ENCODE results near the gene ADCYAP1R1.

Gene ADCYAP1R1

DNA sequence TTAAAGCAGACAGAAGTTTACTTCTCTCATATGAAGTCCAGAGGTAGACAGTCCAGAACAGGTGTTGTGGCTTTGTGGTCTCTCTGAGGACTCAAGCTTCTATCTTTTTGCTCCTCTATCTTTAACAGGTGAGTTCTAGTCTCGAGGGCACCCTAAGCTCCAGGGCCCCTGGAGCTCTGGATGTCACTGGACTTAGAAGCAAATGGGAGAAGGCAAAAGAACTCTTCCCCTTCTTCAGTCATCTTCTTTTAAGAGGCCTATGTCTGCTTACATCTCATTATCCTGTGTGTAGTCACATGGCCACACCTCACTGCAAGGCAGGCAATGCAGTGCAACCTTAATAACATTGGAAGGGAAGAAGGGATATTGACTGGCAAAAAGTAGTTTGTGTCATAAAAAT is 61.6 kb downstream of the ADCYAP1R1 start:
- ATAC-seq (replicated peaks; ENCODE audit: extremely low read depth, poor library complexity, severe bottlenecking) (no peak), DNase-seq (ENCODE audit: low spot score in 2 of 2) (no peak)
- H3K27me3 Mint-ChIP-seq, result peaks cover 39% of the 10 kb centered on the region
- no peak overlapping the region for H3K4me3 Mint-ChIP-seq
- H3K9me3 Mint-ChIP-seq, result no peaks in the 10 kb centered on the region
- H3K27ac Mint-ChIP-seq (ENCODE audit: low read depth), result no peak overlapping the region
- H3K36me3 Mint-ChIP-seq (ENCODE audit: insufficient read depth), result no peaks in the 10 kb centered on the region
- H3K4me1 Mint-ChIP-seq, result no peaks in the 10 kb centered on the region

DNA sequence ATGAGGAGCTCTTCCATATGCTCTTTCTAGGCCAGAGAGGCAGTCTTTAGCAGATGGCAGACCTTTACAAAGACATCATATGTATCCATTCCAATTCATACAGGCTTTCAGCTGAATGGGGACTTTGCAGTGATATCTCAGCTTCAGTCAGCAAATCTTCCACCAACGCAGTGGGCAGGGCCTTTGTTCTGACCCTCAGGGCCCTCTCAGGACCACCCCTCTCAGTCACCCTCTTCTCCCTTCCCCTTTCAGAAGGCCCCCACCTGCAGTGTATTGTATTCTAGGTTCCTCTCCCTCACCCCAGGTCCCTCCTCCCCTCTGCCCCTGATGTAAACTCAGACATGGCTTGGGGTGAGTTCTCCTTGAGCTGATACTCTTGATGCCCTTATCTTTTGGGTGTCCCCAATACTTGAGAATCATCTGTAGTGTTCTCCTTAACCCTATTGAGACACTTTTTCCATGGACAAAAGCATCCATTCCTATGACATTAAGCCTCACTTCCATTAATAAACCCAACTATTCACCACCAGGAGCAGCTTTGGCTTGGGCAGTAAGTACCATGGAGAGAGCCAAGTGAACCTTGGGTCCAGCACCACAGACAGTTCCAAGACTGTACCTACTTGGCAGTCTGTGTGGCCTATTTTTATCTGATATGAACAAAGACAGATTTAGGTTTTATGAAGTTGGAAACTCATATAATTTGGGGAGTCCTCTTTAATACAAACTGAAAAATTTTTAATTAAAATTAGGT is 62.7 kb downstream of the ADCYAP1R1 start:
- H3K9me3 Mint-ChIP-seq, result no peaks in the 10 kb centered on the region
- no peaks in the 10 kb centered on the region for H3K36me3 Mint-ChIP-seq (ENCODE audit: insufficient read depth)
- H3K4me1 Mint-ChIP-seq, result no peaks in the 10 kb centered on the region
- no peak overlapping the region for H3K4me3 Mint-ChIP-seq
- peaks cover 49% of the 10 kb centered on the region for H3K27me3 Mint-ChIP-seq
- no peak overlapping the region for H3K27ac Mint-ChIP-seq (ENCODE audit: low read depth)
- DNase-seq (ENCODE audit: low spot score in 2 of 2) (no peak), ATAC-seq (replicated peaks; ENCODE audit: extremely low read depth, poor library complexity, severe bottlenecking) (no peak)

DNA sequence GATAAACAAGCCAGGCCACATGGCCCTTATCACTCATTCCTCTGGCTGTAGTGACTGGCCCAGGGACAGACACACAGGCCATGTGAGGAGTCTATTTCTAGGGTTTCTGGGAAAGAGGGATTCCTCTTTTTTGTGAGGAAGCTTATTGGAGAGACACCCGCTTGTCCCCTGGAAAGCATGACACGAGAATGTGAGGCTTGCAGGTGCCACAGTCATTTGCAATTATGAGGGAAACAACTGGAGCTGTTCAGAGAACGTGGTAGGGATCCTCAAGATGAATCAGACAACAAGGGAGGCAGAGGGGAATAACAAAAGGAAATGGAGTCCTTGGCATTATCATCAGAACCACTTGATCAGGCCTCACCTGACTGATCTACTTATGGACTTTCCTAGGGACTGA is 64.5 kb downstream of the ADCYAP1R1 start:
- Mint-ChIP-seq H3K4me3 (no peak overlapping the region), H3K4me1 (no peaks in the 10 kb centered on the region), H3K27me3 (peaks cover 64% of the 10 kb centered on the region), H3K9me3 (no peaks in the 10 kb centered on the region), H3K36me3 (ENCODE audit: insufficient read depth) (no peaks in the 10 kb centered on the region), H3K27ac (ENCODE audit: low read depth) (no peak overlapping the region)
- DNase-seq (ENCODE audit: low spot score in 2 of 2) (no peak), ATAC-seq (replicated peaks; ENCODE audit: extremely low read depth, poor library complexity, severe bottlenecking) (no peak)

DNA sequence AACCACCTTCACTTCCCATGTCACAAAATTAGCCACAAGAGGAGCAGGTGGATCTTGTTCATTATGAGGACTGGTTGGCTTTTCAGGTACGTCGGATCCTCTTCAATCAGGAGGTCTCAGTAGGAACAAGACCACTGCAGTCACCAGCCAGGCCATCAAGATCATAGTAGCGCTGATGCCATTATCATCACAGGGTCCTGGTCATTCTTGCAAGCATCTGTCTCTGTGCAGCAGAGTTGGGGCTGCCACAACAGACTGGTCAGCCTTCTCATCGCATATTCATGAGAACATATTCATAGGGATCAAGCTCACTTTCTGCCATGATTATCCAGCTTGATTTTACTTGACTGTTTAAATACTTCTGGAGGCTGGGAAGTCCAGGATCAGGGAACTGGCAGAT is 67.1 kb downstream of the ADCYAP1R1 start:
- no peak for ATAC-seq (replicated peaks; ENCODE audit: extremely low read depth, poor library complexity, severe bottlenecking)
- Mint-ChIP-seq H3K4me1 (no peaks in the 10 kb centered on the region), H3K27me3 (peaks cover 58% of the 10 kb centered on the region), H3K4me3 (no peak overlapping the region), H3K27ac (ENCODE audit: low read depth) (no peak overlapping the region), H3K9me3 (no peaks in the 10 kb centered on the region), H3K36me3 (ENCODE audit: insufficient read depth) (no peaks in the 10 kb centered on the region)
- no peak for DNase-seq (ENCODE audit: low spot score in 2 of 2)

DNA sequence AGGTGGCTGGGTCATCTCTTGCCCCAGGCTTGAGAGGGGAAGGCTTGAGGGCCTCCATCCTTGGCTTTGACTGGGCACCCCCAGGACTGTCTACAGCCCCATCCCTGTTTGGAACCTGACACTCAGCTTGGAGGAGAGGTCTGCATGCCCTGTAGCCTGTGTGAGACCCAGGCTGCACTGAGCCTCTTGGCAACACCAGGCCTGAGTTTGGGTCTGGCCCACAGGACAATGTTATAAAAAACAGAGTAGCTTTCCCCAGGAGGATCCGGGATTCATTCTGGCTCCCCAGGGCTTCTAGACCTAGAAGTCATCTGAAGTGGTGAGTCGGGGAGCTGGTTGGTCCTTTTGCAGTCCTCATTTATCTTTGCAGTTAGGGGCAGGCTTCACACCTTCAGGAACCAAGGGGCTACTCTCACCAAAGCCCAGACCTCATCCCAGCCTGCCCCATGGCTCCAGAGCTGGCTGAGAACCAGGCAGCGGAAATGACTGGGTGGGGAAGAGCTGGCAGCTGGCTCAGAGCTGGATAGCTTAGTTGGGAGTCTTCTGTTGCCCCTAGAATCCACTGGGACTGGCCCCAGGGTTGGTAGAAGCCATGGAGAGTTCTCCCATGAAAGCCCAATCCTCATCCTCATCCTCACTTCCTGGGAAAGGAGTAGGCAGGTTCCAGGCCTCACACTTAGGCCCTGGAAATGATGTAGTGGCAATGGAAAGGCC is 68.8 kb downstream of the ADCYAP1R1 start:
- Mint-ChIP-seq H3K27ac (ENCODE audit: low read depth) (no peak overlapping the region), H3K4me1 (no peaks in the 10 kb centered on the region), H3K36me3 (ENCODE audit: insufficient read depth) (no peaks in the 10 kb centered on the region), H3K9me3 (no peaks in the 10 kb centered on the region), H3K4me3 (no peak overlapping the region), H3K27me3 (peaks cover 69% of the 10 kb centered on the region)
- DNase-seq (ENCODE audit: low spot score in 2 of 2) (no peak), ATAC-seq (replicated peaks; ENCODE audit: extremely low read depth, poor library complexity, severe bottlenecking) (no peak)

DNA sequence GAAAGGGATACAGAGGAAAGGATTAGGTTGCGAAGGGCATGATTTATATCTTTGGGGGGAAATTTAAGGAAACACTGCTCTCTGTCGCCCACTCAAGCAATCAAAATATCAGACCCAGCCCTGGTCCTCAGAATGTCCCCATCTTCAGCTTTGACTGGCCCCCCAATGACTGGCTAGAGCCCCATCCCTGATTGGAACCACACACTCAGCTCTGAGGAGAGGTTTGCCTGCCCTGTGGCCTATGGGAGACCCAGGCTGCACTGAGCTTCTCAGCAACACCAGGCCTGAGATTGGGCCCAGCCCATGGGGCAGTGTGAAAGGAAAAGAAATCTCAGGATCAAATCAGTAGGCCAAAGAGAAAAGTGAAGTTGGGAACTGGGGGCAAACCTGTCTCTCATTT is 69.5 kb downstream of the ADCYAP1R1 start:
- no peaks in the 10 kb centered on the region for H3K4me1 Mint-ChIP-seq
- no peak overlapping the region for H3K4me3 Mint-ChIP-seq
- no peak for DNase-seq (ENCODE audit: low spot score in 2 of 2)
- peaks cover 69% of the 10 kb centered on the region for H3K27me3 Mint-ChIP-seq
- no peaks in the 10 kb centered on the region for H3K9me3 Mint-ChIP-seq
- H3K36me3 Mint-ChIP-seq (ENCODE audit: insufficient read depth), result no peaks in the 10 kb centered on the region
- no peak for ATAC-seq (replicated peaks; ENCODE audit: extremely low read depth, poor library complexity, severe bottlenecking)
- no peak overlapping the region for H3K27ac Mint-ChIP-seq (ENCODE audit: low read depth)

DNA sequence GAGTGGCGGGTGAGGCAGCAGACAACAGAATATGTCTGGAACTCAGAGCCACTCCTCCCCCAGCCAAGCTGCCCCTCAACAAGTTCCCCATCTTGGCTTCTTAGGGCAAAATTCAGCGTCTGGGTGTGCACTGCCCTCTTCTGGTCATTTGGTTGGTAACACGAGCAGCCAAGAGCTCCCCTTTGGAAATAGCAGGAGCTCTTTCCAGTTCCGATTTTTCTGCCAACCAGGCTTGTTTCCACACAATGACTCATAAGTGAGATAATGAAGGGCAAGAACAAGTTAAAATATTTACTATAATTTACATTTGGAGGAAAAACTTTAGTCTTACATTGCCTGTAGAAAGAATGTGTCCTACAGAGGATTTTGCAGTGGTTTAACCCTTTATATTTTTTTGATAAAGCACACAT is 70.5 kb downstream of the ADCYAP1R1 start:
- Mint-ChIP-seq H3K4me3 (no peak overlapping the region), H3K27ac (ENCODE audit: low read depth) (no peak overlapping the region), H3K27me3 (peaks cover 64% of the 10 kb centered on the region), H3K4me1 (no peaks in the 10 kb centered on the region), H3K9me3 (no peaks in the 10 kb centered on the region), H3K36me3 (ENCODE audit: insufficient read depth) (no peaks in the 10 kb centered on the region)
- DNase-seq (ENCODE audit: low spot score in 2 of 2), result no peak
- no peak for ATAC-seq (replicated peaks; ENCODE audit: extremely low read depth, poor library complexity, severe bottlenecking)

DNA sequence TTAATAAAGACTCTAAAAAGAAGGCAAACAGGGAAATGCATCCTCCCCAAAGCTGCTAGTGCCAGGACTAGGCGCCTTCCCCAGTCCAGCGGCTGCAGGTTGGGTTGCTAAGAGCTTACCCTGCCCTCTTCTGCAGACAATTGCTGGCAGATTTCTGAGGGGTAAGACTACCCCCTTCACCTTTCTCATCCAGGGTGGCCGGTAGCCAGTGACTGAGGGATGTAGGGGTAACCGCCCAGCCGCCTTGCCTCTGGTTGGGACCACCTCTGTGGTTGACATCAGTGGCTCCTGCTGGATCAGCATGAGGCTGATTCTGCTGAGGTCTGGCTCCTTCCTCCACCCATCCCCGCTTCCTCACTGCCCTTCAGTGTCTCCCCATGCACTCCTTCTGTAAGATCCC is 71.2 kb downstream of the ADCYAP1R1 start:
- H3K4me1 Mint-ChIP-seq, result no peaks in the 10 kb centered on the region
- peaks cover 62% of the 10 kb centered on the region for H3K27me3 Mint-ChIP-seq
- DNase-seq (ENCODE audit: low spot score in 2 of 2) (no peak), ATAC-seq (replicated peaks; ENCODE audit: extremely low read depth, poor library complexity, severe bottlenecking) (no peak)
- no peaks in the 10 kb centered on the region for H3K36me3 Mint-ChIP-seq (ENCODE audit: insufficient read depth)
- H3K27ac Mint-ChIP-seq (ENCODE audit: low read depth), result no peak overlapping the region
- H3K9me3 Mint-ChIP-seq, result no peaks in the 10 kb centered on the region
- H3K4me3 Mint-ChIP-seq, result no peak overlapping the region

DNA sequence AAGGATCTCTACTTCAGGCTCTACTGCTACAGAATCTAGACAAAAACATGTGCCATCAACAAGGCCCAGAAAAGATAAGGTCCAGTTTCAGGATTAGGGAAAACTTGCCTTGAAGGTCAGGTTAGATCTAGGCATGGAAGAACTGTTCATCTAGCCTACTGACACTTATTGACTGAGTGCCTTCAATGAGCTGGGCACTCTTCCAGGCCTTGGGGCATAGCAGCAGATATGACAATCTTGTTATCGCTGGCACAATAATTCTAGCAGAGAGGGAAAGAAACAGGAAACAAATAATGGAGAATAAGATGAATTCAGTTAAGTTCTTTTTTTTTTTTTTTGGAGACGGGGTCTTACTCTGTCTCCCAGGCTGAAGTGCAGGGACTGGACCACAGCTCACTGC is 71.6 kb downstream of the ADCYAP1R1 start:
- H3K4me3 Mint-ChIP-seq, result no peak overlapping the region
- no peaks in the 10 kb centered on the region for H3K36me3 Mint-ChIP-seq (ENCODE audit: insufficient read depth)
- no peaks in the 10 kb centered on the region for H3K9me3 Mint-ChIP-seq
- DNase-seq (ENCODE audit: low spot score in 2 of 2), result no peak
- ATAC-seq (replicated peaks; ENCODE audit: extremely low read depth, poor library complexity, severe bottlenecking), result no peak
- H3K27ac Mint-ChIP-seq (ENCODE audit: low read depth), result no peak overlapping the region
- no peaks in the 10 kb centered on the region for H3K4me1 Mint-ChIP-seq
- peaks cover 62% of the 10 kb centered on the region for H3K27me3 Mint-ChIP-seq

DNA sequence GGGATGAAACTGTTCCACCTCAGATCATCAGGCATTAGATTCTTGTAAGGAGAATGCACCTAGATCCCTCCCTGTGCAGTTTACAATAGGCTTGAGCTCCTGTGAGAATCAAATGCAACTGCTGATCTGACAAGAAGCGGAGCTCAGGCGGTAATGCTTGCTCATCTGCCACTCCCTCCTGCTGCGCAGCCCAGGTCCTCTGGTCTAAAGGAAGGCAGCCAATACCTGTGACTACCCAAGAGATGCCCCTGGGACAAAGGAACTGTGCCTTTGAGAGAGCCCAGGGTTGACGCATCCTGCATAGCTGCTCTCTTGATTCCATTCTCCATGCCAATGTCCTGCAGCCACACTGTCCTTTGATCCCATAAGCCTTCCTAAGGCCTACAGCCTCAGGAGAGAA is 73.1 kb downstream of the ADCYAP1R1 start:
- ATAC-seq (replicated peaks; ENCODE audit: extremely low read depth, poor library complexity, severe bottlenecking) (no peak), DNase-seq (ENCODE audit: low spot score in 2 of 2) (no peak)
- Mint-ChIP-seq H3K36me3 (ENCODE audit: insufficient read depth) (no peaks in the 10 kb centered on the region), H3K9me3 (no peaks in the 10 kb centered on the region), H3K27me3 (peaks cover 61% of the 10 kb centered on the region), H3K4me3 (no peak overlapping the region), H3K4me1 (no peaks in the 10 kb centered on the region), H3K27ac (ENCODE audit: low read depth) (no peak overlapping the region)

DNA sequence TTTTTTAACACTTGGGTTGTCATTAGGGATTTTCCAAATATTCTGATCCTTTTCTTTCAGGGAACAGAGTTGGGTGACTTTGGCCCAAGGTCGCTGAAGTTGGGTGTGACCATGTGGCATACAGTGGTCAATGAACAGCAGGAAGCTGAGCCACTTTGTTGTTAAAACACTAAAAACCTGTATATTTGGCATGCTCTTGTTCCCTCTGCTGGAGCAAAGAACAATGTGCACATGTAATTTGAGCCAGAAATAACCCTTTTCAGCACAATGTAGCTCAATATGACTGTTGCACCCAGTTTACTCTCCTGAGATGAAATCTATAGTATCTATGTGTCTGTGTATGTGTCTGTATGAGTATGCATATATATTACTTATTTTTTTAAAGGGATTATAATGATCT is 74.9 kb downstream of the ADCYAP1R1 start:
- Mint-ChIP-seq H3K36me3 (ENCODE audit: insufficient read depth) (no peaks in the 10 kb centered on the region), H3K27ac (ENCODE audit: low read depth) (no peak overlapping the region), H3K27me3 (peaks cover 48% of the 10 kb centered on the region), H3K4me1 (no peaks in the 10 kb centered on the region), H3K9me3 (no peaks in the 10 kb centered on the region), H3K4me3 (no peak overlapping the region)
- ATAC-seq (replicated peaks; ENCODE audit: extremely low read depth, poor library complexity, severe bottlenecking) (no peak), DNase-seq (ENCODE audit: low spot score in 2 of 2) (no peak)

DNA sequence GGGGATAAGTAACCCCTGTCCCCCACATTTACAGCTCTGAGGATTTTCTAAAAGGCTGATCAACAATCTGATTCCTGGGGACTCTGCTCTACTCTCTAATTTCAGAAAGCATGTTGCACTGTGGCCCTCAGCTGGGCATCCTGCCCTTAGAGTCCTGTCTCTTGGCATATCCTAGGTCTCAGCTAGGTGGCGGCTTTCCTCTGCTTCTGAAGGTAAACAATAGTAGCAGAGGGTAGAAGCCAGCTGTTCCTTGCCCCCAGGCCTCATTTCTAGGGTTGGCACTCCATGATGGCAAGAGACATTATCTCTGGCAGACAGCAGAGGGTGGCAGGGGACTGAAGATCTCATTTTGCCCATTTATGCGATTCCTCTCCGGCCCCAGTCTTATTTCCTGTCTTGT is 77.0 kb downstream of the ADCYAP1R1 start:
- no peaks in the 10 kb centered on the region for H3K4me1 Mint-ChIP-seq
- no peak overlapping the region for H3K27ac Mint-ChIP-seq (ENCODE audit: low read depth)
- H3K4me3 Mint-ChIP-seq, result no peak overlapping the region
- ATAC-seq (replicated peaks; ENCODE audit: extremely low read depth, poor library complexity, severe bottlenecking) (no peak), DNase-seq (ENCODE audit: low spot score in 2 of 2) (no peak)
- H3K9me3 Mint-ChIP-seq, result no peaks in the 10 kb centered on the region
- H3K27me3 Mint-ChIP-seq, result peaks cover 40% of the 10 kb centered on the region
- H3K36me3 Mint-ChIP-seq (ENCODE audit: insufficient read depth), result no peaks in the 10 kb centered on the region

DNA sequence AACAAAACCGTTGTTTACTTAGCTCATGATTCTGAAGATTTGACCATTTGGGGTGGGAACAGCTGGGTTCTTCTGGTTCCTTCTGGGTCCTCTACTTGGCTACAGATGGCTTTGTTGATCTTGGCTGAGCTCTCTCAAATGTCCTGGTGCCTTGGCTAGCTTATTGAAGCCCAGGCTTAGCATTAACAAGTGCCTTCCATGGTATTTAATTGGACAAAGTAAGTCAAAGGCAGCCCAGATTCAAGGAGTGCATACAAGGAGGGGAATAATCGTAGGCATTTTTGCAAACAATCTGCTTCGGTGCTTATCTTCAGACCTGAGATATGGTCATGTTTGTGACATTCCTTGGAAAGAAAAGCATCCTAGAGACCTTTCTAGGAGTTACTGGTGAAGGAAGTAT is 81.4 kb downstream of the ADCYAP1R1 start:
- Mint-ChIP-seq H3K4me3 (no peak overlapping the region), H3K36me3 (ENCODE audit: insufficient read depth) (no peaks in the 10 kb centered on the region), H3K27ac (ENCODE audit: low read depth) (no peak overlapping the region), H3K27me3 (peaks cover 15% of the 10 kb centered on the region), H3K9me3 (no peaks in the 10 kb centered on the region), H3K4me1 (peaks cover 7% of the 10 kb centered on the region)
- DNase-seq (ENCODE audit: low spot score in 2 of 2), result no peak
- no peak for ATAC-seq (replicated peaks; ENCODE audit: extremely low read depth, poor library complexity, severe bottlenecking)
